Bone marrow (tissue), 2 donors: ENCODE results near the gene IQCF6.
"Not testable (repeated sequence)": the region's sequence is repeated elsewhere in the genome, so short reads cannot be mapped to it uniquely, and the experiment has no call there.

ENCODE experiments used
- DNase-seq, 2 donors: peaks; one replicate each; lab custom pipeline; 2025; lab: John Stamatoyannopoulos, UW

IQCF6 gene

GRCh38 chr3:51759203-51759602 lies 19.8 kb downstream of the IQCF6 start:
- DNase-seq = no peak

DNA sequence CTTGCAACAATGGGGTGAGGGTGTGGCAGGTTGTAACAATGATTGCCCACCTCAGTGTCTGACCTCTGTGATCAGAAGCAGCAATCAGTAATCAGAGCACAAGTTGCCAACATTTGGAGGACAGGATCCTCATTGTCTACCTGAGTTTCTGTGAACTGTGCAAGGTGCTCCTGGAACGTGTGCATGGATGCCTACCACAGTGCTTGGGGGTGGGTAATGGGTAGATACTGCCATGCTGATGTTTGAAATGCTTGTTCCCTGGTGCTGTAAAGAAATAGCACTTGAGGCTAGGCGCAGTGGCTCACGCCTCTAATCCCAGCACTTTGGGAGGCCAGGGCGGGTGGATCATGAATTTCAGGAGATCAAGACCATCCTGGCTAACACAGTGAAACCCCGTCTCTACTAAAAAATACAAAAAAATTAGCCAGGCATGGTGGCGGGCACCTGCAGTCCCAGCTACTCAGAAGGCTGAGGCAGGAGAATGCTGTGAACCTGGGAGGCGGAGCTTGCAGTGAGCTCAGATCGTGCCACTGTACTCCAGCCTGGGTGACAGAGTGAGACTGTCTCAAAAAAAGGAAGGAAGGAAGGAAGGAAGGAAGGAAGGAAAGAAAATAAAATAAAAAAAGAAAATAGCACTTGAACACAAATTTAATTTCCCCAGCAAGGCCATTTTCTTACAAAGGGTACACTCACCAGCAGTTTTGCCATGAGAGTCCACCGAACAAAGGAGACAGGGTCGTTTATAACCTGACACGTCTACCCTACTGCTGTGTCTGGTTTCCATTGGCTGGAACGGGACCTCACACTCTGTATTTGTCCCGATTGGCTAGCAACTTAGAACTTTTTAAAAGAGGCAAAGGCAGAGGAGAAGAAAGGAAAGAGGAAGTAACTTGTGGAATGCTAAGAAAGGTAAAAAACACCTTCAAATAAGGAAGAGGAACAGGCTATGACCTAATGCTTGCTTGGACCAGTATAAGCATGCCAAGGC lies 25.0 kb downstream of the IQCF6 start:
- not testable (repeated sequence) for DNase-seq

- DNase-seq = no peak
Measured at GRCh38 chr3:51751287-51751686, 27.8 kb downstream of the IQCF6 start.

DNA sequence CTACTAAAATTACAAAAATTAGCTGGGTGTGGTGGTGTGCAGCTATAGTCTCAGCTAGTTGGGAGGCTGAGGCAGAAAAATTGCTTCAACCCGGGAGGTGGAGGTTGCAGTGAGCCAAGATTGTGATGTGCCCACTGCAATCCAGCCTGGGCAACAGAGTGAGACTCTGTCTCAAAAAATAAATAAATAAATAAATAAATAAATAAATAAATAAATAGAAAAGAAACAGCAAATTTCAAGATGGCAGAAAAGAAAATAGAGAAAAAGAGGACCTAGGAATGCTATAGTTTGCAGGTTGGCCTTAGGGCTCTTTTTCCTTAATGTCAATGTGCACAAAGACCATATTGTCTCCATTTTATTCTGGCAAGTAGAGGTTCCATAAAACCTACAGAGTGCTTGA lies 28.2 kb downstream of the IQCF6 start:
- DNase-seq = no peak

DNA sequence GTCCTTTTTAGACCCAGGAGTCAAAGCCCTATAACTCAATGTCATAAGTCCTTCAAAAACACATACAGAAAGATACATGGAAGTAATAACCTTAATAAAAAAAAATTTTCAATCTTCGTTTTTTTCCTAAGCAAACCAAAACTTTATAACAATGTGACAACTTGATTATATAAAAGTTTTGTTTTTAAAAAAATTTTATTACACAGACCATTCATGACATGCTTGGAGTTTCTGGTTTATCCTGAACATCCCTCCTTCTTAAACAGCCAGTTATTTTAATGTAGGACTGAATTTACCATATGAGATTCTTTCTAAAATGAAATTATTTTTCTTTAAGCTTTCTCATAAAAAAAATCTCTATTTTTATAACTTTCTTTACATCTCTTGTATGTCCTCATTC lies 30.7 kb downstream of the IQCF6 start:
- no peak for DNase-seq

DNA sequence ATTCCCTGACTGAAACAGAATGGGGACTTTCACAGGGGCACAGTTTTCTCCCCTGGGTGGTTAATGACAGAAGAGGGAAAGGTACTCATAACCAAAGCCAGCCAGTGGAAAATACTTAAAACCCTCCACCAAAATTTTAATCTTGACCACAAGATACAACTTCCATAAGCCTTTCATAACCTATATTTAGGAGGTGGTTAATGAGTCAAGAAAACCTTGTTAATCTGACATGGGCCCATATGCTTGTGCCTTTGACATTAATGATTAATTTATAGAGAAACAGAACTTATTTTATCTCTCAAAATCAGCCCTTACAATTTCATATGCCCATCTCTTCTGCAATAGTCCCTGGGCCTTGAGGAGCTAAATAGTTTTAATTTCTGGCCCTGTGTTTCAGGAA lies 31.2 kb downstream of the IQCF6 start:
- DNase-seq = no peak

DNA sequence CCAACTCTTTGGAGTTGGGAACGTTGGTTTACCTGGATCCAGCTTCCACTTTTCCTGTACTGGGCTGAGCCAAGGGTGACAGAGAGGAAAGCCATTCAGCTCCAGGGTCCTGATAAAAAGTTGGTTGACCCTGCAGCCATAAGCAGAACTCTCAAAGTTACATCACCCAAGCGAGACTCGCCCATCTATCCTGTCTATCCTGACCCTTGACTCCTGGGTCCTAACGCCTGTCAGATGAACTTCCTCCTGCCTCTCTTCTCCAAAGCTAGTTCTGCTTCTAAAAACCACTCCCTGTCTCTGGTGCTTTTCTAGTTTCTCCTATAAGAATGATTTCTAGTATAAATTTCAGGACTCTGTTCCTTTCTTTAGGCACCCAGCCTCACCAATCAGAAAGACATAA lies 36.1 kb downstream of the IQCF6 start:
- not testable (repeated sequence) for DNase-seq

DNA sequence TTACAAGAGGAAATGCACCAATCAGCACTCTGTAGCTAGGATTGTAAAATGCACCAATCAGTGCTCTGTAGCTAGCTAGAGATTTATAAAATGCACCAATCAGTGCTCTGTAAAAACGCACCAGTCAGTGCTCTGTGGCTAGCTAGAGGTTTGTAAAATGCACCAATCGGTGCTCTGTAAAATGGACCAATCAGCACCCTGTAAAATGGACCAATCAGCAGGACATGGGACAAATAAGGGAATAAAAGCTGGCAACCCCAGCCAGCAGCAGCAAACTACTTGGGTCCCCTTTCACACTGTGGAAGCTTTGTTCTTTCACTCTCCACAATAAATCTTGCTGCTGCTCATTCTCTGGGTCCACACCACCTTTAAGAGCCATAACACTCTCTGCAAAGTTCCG lies 36.7 kb downstream of the IQCF6 start:
- not testable (repeated sequence) for DNase-seq

- no peak for DNase-seq
Measured at GRCh38 chr3:51739110-51739509, 39.9 kb downstream of the IQCF6 start.

DNA sequence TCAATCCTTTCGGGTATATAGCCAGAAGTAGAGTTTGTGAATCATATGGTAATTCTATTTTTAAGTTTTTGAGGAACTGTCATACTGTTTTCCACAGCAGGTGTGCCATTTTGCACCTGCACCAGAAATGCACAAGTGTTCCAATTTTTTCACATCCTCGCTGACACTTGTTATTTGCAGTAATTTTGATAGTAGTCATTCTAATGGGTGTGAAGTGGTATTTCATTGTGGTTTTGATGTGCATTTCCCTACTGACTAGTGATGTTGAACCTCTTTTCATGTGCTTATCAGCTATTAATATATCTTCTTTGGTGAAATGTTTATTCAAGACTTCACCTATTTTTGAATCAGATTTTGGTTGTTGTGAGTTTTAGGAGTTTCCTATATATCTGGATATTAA lies 43.1 kb downstream of the IQCF6 start:
- DNase-seq = no peak

- no peak for DNase-seq
Measured at GRCh38 chr3:51735039-51735438, 44.0 kb downstream of the IQCF6 start.

GRCh38 chr3:51734572-51734907 lies 44.5 kb downstream of the IQCF6 start:
- no peak for DNase-seq

DNA sequence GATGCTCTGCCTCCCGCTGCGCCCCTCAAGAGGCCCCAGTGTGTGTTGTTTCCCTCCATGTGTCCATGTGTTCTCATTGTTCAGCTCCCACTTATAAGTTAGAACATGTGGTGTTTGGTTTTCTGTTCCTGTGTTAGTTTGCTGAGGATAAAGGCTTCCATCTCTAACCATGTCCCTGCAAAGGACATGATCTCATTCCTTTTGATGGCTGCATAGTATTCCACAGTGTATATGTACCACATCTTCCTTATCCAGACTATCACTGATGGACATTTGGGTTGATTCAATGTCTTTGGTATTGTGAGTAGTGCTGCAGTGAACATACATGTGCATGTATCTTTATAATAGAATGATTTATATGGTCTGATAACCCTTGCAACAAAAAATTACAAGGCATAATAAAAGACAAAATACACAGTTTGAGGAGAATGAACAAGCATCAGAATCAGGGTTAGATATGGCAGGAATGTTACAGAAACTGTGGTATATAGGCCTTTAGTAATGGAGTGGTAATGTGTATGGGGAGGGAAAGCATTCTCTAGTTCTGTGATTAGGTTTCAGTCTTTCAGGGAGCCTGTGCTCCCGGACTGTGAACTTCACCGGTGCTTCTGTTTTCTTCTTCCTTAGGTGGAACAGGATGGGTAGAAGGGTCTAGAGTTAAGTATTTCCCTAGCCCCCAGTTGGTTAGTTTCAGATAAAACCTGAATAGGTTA lies 45.0 kb downstream of the IQCF6 start:
- DNase-seq = no peak

- no peak for DNase-seq
Measured at GRCh38 chr3:51729042-51729633, 49.9 kb downstream of the IQCF6 start.
